GM18909 (cell line): Measurements from ENCODE around the gene KIAA1217.
A peak's percentile ranks its signal among the peaks of the same experiment; 100 is the strongest.

Experiments used
- ATAC-seq: cut with Tn5 transposase; IDR thresholded peaks from one replicate; pipeline ENCODE4 v1.9.1; 2021; ENCODE audit warnings: mild to moderate bottlenecking; ENCODE audit not compliant: unreplicated experiment, poor library complexity

Gene KIAA1217, protein sequence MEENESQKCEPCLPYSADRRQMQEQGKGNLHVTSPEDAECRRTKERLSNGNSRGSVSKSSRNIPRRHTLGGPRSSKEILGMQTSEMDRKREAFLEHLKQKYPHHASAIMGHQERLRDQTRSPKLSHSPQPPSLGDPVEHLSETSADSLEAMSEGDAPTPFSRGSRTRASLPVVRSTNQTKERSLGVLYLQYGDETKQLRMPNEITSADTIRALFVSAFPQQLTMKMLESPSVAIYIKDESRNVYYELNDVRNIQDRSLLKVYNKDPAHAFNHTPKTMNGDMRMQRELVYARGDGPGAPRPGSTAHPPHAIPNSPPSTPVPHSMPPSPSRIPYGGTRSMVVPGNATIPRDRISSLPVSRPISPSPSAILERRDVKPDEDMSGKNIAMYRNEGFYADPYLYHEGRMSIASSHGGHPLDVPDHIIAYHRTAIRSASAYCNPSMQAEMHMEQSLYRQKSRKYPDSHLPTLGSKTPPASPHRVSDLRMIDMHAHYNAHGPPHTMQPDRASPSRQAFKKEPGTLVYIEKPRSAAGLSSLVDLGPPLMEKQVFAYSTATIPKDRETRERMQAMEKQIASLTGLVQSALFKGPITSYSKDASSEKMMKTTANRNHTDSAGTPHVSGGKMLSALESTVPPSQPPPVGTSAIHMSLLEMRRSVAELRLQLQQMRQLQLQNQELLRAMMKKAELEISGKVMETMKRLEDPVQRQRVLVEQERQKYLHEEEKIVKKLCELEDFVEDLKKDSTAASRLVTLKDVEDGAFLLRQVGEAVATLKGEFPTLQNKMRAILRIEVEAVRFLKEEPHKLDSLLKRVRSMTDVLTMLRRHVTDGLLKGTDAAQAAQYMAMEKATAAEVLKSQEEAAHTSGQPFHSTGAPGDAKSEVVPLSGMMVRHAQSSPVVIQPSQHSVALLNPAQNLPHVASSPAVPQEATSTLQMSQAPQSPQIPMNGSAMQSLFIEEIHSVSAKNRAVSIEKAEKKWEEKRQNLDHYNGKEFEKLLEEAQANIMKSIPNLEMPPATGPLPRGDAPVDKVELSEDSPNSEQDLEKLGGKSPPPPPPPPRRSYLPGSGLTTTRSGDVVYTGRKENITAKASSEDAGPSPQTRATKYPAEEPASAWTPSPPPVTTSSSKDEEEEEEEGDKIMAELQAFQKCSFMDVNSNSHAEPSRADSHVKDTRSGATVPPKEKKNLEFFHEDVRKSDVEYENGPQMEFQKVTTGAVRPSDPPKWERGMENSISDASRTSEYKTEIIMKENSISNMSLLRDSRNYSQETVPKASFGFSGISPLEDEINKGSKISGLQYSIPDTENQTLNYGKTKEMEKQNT (N-terminal part only)

DNA sequence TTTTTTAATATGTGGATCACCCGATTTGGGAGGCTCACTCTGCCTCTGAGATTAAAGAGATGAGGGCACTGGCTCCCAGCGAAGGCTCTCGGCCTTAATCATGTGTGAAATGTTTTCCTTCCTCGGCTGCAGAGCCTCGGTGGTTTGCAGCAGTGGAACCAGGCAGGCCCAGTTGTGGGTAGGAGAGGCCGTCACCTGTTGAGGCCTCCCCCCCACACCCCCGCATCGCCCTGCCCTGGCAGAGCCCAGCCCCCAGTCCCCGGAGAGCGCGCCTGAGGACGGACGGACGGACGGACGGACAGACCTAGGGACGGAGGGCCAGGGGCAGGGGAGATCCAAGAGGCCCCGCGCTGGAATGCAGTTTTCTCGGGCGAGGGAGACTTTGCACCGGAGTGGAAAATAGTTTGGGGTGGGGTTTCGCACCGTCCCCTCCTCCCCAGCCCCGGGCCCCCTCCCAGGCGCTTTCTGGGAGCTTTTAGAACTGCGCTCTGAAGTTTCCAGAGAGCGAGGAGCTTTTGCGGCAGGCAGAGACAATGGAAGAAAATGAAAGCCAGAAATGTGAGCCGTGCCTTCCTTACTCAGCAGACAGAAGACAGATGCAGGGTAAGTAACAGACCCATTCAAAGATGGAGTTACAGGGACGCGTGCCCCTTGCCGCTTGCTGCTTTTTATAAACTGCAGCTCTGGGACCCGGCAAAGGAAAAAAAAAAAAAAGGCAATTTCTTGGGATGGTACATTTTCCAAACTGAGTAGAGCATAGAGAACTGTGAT, at the start of gene KIAA1217:
Gene KIAA1217 (plus strand): TSS at position 478 of the 771 bp plus-strand sequence. CDS start 56 bp downstream, at position 534.
- peak; percentile 33 for ATAC-seq

DNA sequence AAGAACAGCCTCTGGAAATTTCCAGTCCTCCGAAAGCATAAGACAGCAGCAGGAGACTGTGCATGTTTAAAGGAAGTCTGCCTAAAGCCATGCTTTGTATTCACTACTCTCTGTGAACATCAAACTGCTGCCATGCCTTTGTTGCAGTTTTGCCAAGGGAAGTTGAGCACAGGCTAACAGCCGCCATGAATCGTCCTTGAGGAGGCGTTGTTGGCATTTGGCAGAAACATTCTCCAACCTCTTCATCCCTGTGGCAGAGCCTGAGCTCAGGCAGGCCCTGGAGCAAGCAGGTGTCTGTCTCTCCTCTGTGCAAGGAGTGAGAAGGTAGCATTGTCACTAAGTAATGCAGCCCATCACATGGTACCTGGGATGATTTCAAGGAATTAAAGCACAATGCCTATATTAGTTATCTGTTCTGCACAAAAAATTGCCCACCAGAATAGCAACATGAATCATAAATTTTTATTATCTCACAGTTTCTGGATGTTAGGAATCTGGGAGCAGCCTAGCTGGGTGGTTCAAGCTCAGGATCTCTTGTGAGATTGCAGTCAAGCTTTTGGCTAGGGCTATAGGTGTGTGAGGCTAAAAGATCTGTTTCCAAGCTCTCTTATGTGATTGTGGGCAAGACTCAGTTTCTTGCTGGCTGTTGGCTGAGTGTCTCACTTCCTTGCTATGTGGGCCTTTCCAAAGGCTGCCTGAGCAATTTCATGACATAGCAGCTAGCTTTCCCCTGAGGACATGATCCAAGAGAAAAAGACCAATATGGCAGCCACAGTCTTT, 46.5 kb upstream of the KIAA1217 start:
- ATAC-seq: no peak

DNA sequence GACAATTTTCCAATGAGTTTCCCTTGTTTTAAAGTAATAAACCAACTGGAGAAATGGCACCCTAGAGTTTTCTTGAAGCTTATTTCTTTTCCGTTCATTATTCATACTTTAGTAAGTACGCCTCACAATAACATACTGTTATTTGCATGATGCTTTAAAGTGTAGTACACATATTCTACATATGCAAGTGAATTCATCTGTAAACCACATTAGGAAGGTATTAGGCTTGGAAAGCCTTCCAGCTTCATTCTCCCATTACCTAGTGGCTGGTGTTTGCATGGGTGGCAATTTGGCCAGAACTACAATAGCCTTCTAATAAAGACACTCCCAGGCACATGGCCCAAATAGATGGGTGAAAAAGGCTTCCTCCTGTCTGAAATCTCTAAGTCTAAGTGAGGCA, 45.5 kb upstream of the KIAA1217 start:
- ATAC-seq: no peak

DNA sequence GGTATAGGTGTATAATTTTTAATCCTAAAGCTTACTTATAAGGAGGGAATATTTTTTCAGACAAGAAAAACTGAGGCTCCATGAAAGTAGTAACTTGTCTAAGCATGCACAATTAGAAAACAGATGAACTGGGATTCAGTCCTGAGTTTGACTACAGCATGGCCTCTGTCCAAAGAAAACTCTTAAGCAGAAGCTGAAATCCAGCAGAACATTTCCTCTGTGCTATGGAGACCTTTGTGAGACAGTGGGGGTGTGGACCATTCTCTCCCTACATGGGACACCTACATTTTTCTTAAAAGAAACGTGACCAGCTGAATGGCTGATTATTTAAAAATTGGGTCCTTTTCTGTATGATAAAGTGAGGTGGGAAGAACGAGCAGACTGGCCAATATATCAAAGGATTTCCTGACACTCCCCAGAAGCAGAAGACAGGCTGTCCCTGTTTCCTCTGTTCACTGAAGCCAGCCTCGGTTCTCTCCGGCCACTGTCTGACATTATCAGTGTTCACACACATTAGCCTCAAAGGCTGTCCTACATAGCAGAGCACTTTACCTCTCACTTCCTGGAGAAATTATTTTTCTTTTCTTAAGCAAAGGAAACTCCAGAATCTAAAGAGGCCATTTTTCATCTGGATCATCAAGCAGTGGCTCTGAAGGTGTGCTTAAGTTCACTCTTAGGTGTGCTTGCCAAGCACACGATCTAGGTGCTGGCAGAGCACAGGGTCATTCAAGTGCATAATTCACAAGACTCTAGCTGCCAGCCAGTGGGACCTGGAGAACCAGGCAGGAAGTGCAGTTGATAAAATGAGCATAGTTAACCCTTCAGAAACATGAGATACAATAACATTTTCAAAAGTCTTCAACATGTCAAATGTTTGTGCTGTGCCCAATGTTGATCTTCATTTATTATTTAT, 40.4 kb upstream of the KIAA1217 start:
- no peak for ATAC-seq

DNA sequence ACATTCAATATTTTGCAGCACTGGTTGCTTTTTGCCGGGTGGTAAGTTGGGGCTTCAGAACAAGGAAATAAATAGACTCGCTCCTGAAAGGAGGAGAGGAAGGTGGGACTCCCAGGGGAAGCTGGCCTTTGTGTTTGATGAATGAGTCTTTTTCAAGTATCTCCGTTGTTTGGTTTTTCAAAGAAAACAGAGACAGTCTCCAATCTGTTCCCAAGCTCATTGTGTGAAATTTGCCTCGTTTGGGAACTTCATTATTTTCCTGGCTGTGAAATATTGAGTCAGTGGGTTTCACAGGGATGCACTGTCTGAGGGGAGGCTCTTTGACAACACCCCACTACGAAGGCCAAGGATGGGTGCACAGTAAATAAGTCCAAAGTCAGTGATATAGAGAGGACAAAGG, 38.7 kb upstream of the KIAA1217 start:
- ATAC-seq: no peak

DNA sequence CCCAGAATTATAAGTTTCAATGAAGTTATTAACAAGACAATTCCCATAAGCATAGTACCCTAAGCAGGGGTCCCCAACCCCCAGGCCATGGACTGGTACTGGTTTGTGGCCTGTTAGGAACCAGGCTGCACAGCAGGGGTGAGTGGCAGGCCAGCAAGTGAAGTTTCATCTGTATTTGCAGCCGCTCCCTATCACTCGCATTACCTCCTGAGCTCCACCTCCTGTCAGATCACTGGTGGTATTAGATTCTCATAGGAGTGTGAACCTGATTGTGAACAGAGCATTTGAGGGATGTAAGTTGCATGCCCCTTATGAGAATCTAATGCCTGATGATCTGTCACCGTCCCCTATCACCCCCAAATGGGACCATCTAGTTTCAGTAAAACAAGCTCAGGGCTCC, 36.0 kb upstream of the KIAA1217 start:
- ATAC-seq: no peak

DNA sequence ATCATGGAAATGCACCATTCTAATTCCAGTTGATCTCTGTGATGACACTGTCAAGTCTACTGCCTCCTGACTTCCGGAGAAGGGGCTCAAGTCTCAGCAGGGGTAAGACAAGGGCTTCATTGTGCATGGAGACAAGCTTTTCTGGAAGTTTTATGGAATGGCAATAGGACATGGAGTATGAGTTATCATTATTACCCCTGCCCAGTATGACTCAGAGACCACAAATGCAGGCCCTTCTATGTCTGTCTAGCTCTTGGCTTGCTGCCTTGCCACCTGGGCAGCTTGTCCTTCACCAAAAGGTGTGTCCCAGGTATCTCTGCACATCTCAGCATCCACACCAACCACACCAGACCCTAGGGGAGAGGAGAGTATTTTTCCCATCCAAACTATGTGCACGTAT, 34.9 kb upstream of the KIAA1217 start:
- ATAC-seq: no peak

DNA sequence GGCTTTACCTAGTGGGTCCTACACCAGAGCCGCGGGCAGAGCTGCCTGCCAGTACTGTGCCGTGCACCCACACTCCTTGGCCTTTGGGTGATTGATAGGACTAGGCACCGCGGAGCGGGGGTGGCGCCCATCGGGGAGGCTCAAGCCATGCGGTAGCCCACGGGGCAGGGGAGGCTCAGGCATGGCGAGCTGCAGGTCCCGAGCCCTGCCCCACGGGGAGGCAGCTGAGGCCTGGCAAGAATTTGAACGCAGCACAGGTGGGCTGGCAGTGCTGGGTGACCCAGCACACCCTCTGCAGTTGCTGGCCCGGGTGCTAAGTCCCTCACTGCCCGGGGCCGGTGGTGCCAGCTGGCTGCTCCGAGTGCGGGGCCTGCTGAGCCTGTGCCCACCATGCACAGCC, 32.3 kb upstream of the KIAA1217 start:
- no peak for ATAC-seq

DNA sequence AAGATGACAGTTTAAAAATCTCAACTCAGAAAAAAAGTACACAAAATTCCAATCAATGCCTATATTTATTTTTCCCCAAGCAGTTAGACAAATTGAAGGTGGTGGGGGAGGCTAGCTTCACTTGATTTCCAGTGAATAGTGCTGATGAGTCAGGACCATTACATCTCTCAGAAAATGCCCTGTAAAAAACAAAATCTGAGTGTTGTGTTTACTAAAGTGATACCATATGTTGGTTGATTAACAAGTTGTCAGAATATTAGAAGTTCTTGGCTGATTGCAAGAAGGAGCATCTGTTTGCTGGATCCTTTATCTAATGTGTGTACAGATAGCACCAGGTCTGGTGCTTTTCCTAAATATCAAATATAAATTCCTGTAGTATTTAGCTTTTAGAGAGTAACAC, 31.3 kb upstream of the KIAA1217 start:
- ATAC-seq: no peak

DNA sequence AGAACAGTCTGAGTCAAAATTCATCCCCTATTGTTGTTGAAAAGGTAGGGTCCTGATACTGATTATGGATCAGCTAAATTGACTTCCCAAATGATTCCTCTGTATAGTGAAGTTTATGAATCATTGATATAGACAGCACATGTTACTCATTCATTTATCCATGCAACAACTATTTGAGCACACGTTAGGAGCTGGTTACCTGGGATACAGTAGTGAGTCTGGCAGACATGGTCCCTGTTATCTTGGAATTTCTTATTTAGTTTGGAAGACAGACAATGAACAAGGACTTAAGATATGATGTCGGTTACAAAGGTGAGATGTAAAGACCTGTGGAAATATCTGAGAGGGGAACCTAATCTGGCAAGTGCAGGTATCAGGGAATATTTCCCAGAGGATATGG, 28.0 kb upstream of the KIAA1217 start:
- no peak for ATAC-seq

DNA sequence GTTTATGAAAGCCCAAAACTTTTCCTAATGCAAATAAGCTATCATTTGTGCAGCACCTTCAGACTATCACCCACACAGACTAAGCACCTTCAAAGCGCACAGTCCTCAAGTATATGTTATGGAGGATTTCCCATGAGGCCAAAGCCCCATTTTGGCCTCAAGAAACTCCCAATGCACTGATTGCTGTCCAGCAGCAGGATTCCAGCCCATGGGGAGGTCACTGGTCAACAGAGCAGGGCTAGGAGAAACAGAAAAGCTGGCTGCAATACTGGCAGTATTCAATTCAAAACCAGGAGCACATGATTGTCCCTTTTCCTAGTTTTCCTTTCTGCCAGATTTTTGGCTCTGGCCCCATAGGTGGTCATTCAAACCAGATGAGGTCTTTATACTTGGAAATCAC, 24.5 kb upstream of the KIAA1217 start:
- ATAC-seq: no peak

DNA sequence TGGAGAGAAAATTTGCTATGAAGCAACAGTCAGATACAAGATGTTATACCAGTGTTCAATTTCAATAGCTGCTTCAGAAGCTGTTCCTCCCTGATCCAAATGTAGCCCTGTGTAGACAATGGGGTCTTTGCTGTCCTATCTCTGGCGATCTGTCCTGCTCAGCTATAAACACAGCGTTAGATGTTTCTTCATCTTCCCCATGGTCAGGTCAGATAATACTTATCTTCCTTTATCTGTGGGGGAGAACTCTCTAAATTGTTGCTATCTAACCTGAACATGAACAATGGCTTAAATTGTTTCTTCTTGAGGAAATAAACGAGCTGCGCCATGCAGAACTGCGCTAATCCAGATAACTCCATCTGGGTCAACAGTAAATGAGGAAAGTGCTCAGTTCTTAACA, 15.6 kb upstream of the KIAA1217 start:
- no peak for ATAC-seq

DNA sequence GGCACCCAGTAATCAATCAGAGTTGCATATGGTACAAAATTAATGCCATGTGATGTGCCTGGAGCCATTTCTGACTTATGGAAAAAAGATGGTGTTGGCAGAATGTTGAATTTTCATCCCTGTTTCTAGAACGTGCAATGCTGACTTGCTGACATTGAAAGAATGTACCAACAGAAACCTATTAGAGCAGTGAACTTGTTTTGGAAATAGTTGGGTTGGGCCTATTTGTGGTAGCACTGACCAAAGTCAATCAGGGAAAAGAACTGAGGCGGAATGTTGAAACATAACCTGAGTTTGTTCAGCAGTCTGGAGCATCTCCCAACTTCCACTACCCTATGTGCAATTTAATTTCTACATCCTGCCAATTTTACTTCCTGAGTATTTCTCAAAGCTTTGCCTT, 11.7 kb upstream of the KIAA1217 start:
- ATAC-seq: no peak

DNA sequence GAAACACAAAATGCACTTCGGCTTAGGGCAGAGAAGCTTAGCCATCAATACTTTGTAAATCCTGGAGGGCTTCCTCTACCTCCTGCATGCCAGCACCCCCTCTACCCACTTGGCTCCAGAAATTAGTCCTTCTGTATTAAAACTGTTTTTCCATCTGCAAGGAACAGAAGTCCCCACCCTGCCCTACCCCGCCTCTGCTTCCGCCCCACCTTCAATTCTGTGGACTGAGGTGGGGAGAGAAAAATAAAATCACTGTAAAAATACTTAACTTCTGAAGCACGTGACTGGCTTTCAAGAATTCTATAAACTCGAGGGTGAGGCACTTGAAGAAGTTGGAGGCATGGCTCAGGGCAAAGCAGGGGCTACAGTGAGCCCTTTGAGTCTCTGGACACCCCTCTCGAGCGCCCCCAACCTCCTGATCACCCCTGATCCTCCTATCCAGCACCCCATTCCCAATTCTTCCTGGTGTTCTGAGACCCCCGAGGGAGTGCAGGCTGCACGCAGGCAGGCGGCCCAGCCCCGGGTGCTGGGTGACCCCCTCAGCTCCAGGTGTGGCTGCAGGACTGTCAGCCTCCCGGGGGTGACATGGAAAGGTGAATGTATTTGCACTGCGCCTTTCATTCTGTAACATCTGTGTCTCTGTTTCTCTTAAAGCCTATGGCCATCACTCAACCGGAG, 7.3 kb upstream of the KIAA1217 start:
- no peak for ATAC-seq

DNA sequence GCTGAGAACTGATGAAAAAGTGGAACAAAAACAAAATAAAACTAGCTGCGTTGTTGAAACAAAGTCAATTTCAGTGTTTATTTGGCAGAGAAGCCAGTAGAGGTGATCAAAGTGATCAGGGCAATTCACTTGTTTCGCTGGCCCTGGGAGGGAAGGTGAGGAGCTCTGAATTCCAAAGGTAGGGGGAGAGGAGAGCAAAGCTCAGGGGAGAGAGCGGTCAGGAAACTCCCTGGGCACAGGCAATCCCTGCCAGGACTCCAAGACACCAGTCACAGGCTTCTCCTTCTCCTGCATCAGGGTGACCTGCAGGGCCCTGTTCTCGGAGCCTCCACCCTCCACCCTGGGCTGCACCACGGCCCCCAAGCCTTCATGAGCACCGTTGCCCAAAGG, 6.8 kb upstream of the KIAA1217 start:
- no peak for ATAC-seq

DNA sequence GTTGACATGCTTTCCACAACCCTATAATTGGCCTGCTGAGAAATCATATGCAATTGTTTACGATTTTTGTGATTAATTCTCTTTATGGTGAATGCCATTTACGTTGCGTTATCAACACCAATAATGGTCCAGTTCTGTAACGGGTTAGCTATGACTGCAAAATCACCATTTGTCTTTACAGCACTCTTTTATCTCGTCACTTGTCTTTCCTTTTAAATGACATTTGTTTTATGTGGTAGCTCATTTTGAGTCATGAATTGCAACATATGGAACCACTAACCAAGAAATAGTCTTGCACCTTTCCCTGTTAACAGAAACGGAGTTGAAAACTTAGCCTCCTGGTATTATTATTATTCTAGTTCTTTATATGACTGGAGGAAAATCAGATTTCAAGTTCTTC, 3.1 kb upstream of the KIAA1217 start:
- ATAC-seq: no peak

DNA sequence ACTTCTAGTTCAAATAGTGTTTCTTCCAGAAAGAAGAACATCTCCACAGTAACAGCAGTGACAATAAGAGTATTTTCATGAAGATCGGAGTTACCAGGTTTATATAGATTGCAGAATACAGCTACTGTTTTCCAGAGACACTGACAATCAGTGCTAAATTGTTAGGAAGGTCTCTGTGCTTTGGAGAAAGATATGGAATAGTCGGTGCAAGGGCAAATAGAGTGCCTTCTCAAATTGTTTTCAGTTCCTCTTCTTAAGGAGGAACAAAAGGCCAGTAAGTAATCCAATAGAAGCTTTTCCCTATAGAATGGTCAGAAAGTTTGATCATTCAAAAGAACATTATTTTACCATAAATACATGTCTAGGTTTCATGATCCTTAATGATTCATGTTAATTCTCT, 2.6 kb upstream of the KIAA1217 start:
- no peak for ATAC-seq

DNA sequence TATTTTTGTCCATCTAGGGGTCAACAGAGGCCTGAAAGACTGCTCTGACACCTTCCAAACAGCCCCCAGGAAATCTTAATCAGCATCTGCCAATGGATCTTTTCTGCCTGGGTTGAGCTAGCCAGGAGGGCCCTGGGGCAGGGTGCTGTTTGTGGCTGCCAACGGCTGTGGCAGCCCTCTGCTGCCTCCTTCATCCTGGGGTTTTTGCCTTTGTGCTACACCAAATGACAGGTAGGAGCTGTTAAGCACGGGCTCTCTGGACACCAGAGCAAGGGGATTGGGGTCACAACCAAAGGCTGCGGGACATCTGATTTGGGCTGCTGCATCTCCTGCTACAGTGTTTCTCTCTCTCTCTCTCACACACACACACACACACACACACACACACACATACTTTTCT, 2.0 kb upstream of the KIAA1217 start:
- ATAC-seq: no peak
